ENCODE data around the gene CCNG2. TPM values are rescaled to one million over a fixed set of nuclear protein-coding genes. Genes with fewer than 3 reads are reported as not detected.

CCNG2 gene
- total RNA-seq, 1 experiment from 2014 or later = 10.6 TPM

DNA sequence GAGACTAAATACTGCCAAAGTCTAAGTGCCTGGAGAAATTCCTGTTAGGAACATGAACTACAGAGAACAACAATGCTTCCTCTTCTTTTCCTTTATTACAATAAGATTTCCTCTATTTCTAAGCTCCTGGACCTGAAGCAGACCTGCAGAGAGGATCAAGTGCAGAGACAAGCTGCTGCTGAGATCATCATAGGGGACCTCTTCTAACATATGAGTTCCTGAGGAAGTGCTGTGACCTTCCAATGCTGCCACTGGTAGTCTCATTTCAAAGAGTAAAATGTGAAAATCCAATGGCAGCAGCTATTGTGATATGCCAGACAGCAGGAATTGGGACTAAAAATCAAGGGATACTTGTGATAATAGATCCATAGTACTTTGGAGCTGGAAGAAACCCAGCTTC lies 28.0 kb downstream of the CCNG2 start:
- Histone ChIP-seq H2BK15ac (ENCODE audit: low read depth, low read length) (no peak overlapping the region), H4K5ac (ENCODE audit: insufficient read length, low read depth, low read length) (no peak overlapping the region), H2BK20ac (ENCODE audit: low read depth, low read length, poor library complexity, severe bottlenecking) (no peak overlapping the region), H3K56ac (ENCODE audit: insufficient read length, low read depth, low read length) (no peak overlapping the region), H4K20me1 (ENCODE audit: control insufficient read depth, insufficient read depth, insufficient read length) (no peaks in the 10 kb centered on the region), H2BK120ac (ENCODE audit: low read depth, low read length, poor library complexity, severe bottlenecking) (no peak overlapping the region), H3K27ac (ENCODE audit: insufficient read length, low read depth, low read length) (no peak overlapping the region), H2BK5ac (ENCODE audit: insufficient read length, low read length) (no peak overlapping the region), H3K4ac (ENCODE audit: low read depth, low read length) (no peak overlapping the region), H2BK12ac (ENCODE audit: insufficient read length, low read depth, low read length) (no peak overlapping the region), H3K4me1 (ENCODE audit: insufficient read depth, low read length) (no peaks in the 10 kb centered on the region), H3K9me3 (ENCODE audit: control insufficient read depth, low read depth, low read length) (no peaks in the 10 kb centered on the region), H2AFZ (ENCODE audit: low read length) (no peak overlapping the region), H3K23ac (ENCODE audit: insufficient read length, low read depth, low read length) (no peak overlapping the region), H3K18ac (ENCODE audit: insufficient read length, low read depth, low read length) (no peak overlapping the region), H4K91ac (ENCODE audit: insufficient read length, low read depth, low read length) (no peak overlapping the region), H2AK5ac (ENCODE audit: insufficient read length, low read length) (no peak overlapping the region), H3K9ac (ENCODE audit: extremely low read depth, insufficient read length, low read length) (no peak overlapping the region), H3K4me2 (ENCODE audit: insufficient read depth, insufficient read length, low read length) (no peak overlapping the region), H3K79me1 (ENCODE audit: insufficient read depth, low read depth, low read length, poor library complexity, severe bottlenecking) (no peaks in the 10 kb centered on the region), H3T11ph (ENCODE audit: low read length) (no peak overlapping the region), H3K79me2 (ENCODE audit: insufficient read depth, low read length) (no peaks in the 10 kb centered on the region), H3K14ac (ENCODE audit: insufficient read depth, low read length) (no peak overlapping the region), H3K23me2 (ENCODE audit: insufficient read length, low read depth, low read length, poor library complexity, severe bottlenecking) (no peaks in the 10 kb centered on the region), H3K27me3 (ENCODE audit: insufficient read depth, low read length) (no peaks in the 10 kb centered on the region), H4K8ac (replicated peaks; ENCODE audit: insufficient read length, low read depth, low read length) (no peak overlapping the region)
- Mint-ChIP-seq H3K27ac (no peak overlapping the region), H3K9me3 (no peaks in the 10 kb centered on the region), H3K4me3 (no peak overlapping the region), H3K36me3 (ENCODE audit: insufficient read depth in 1 of 3, low read depth in 3 of 3) (no peaks in the 10 kb centered on the region), H3K27me3 (ENCODE audit: low read depth) (peaks cover 37% of the 10 kb centered on the region), H3K4me1 (peaks cover 6 to 8% of the 10 kb centered on the region in 2 experiments)
- no peak for DNase-seq
- TF ChIP-seq, protein P1, sequence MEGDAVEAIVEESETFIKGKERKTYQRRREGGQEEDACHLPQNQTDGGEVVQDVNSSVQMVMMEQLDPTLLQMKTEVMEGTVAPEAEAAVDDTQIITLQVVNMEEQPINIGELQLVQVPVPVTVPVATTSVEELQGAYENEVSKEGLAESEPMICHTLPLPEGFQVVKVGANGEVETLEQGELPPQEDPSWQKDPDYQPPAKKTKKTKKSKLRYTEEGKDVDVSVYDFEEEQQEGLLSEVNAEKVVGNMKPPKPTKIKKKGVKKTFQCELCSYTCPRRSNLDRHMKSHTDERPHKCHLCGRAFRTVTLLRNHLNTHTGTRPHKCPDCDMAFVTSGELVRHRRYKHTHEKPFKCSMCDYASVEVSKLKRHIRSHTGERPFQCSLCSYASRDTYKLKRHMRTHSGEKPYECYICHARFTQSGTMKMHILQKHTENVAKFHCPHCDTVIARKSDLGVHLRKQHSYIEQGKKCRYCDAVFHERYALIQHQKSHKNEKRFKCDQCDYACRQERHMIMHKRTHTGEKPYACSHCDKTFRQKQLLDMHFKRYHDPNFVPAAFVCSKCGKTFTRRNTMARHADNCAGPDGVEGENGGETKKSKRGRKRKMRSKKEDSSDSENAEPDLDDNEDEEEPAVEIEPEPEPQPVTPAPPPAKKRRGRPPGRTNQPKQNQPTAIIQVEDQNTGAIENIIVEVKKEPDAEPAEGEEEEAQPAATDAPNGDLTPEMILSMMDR (conservative IDR thresholded peaks at IDR 0.05) = no peak

Data from H9 (cell line).